ENCODE measurements around the gene PON3. TPM values are rescaled to one million over a fixed set of nuclear protein-coding genes. Genes with fewer than 3 reads are reported as not detected.
"Not testable (repeated sequence)": the region's sequence is repeated elsewhere in the genome, so short reads cannot be mapped to it uniquely, and the experiment has no call there.

Gene PON3
- polyA plus RNA-seq, 2 of the 4 experiments (the other 2 are of a cell fraction): 48.7 to 142 TPM

- no peak for TF ChIP-seq JUNB (IDR thresholded peaks at IDR 0.05)
- no peak for TF ChIP-seq USF2 (IDR thresholded peaks at IDR 0.05)
- no peak for TF ChIP-seq JUN (IDR thresholded peaks at IDR 0.05)
These were observed 6.7 kb downstream of the PON3 start (continued) for GRCh38 chr7:95389516-95389915.

GRCh38 chr7:95379457-95379856 lies 16.7 kb downstream of the PON3 start:
- not testable (repeated sequence) for FAIRE-seq
- 94% methylated on average over 9 of the region's 10 CpGs for WGBS (ENCODE audit: missing lambda C conversion rate)

GRCh38 chr7:95376632-95377400 lies 19.4 kb downstream of the PON3 start:
- ATAC-seq (no peak), DNase-seq (ENCODE audit: low read depth in 1 of 2, low spot score in 1 of 2) (no peak), FAIRE-seq (no peak)
- TF ChIP-seq RAD21 (conservative IDR thresholded peaks at IDR 0.05 in 1 of 2, IDR thresholded peaks at IDR 0.05 in 1 of 2) (no peak), HOXB5 (CRISPR knock-in tag; IDR thresholded peaks at IDR 0.05) (no peak), CHD2 (IDR thresholded peaks at IDR 0.05; ENCODE audit: low read length, partially characterized antibody) (no peak), ZC3H11A (IDR thresholded peaks at IDR 0.05) (no peak), KDM1A (IDR thresholded peaks at IDR 0.05; ENCODE audit: low read depth) (no peak), RNF2 (IDR thresholded peaks at IDR 0.05; ENCODE audit: borderline replicate concordance, low read depth) (no peak), TP53 (CRISPR knock-in tag; IDR thresholded peaks at IDR 0.05) (no peak), CBX2 (IDR thresholded peaks at IDR 0.05; ENCODE audit: borderline replicate concordance, low read depth) (no peak), ATOH8 (CRISPR knock-in tag; IDR thresholded peaks at IDR 0.05; ENCODE audit: low read depth) (no peak), NR3C1 (IDR thresholded peaks at IDR 0.05) (no peak)
- WGBS (ENCODE audit: missing lambda C conversion rate): 94% methylated on average over 14 of the region's 18 CpGs
- H3K27ac ChIP-seq: no peak overlapping the region
- no peak overlapping the region for H3K4me2 ChIP-seq
- POLR2A ChIA-PET: no interaction called here
- CTCF ChIA-PET: interaction anchor here (1.4 to 2.4 kb wide), 3 partner anchors 10 to 130 kb away, joined by 3 to 8 read pairs (median 7); partner anchors contain the start of gene PON3
- no peak overlapping the region for H3K4me3 ChIP-seq
- peaks cover 20% of the 10 kb centered on the region for H3K9me3 ChIP-seq
- H3K4me1 ChIP-seq: no peaks in the 10 kb centered on the region

More at GRCh38 chr7:95379457-95379856, 16.7 kb downstream of the PON3 start:
- H3K4me3 ChIP-seq; DNase-seq (ENCODE audit: low read depth in 1 of 2, low spot score in 1 of 2); H3K27ac ChIP-seq; ATAC-seq; H3K4me2 ChIP-seq; POLR2A ChIA-PET; H3K4me1 ChIP-seq; CTCF ChIA-PET: not testable (repeated sequence)
- peaks cover 23% of the 10 kb centered on the region for H3K9me3 ChIP-seq

- no peak overlapping the region for H3K4me2 ChIP-seq
- no peak overlapping the region for H3K27ac ChIP-seq
- peaks cover 20% of the 10 kb centered on the region for H3K9me3 ChIP-seq
- ATAC-seq (no peak), FAIRE-seq (no peak), DNase-seq (ENCODE audit: low read depth in 1 of 2, low spot score in 1 of 2) (no peak)
- TF ChIP-seq KDM5A (IDR thresholded peaks at IDR 0.05): no peak
- TF ChIP-seq BCL3 (IDR thresholded peaks at IDR 0.05): no peak
- no peak for TF ChIP-seq RNF2 (IDR thresholded peaks at IDR 0.05; ENCODE audit: borderline replicate concordance, low read depth)
- no peak for TF ChIP-seq ESRRA (IDR thresholded peaks at IDR 0.05; ENCODE audit: borderline replicate concordance, low read length)
- TF ChIP-seq FOSL2 (IDR thresholded peaks at IDR 0.05): no peak
- TF ChIP-seq FOSL2 (CRISPR knock-in tag; IDR thresholded peaks at IDR 0.05): no peak
- POLR2A ChIA-PET: no interaction called here
- H3K4me1 ChIP-seq: no peaks in the 10 kb centered on the region
- 90% methylated on average over 2 of the region's 2 CpGs for WGBS (ENCODE audit: missing lambda C conversion rate)
- H3K4me3 ChIP-seq: no peak overlapping the region
- CTCF ChIA-PET: interaction anchor here (1.2 kb wide), 2 partner anchors 20 to 109 kb away, joined by 3 to 4 read pairs; partner anchors contain the start of gene PON3
These were observed 20.5 kb downstream of the PON3 start for GRCh38 chr7:95375591-95376257.

All from A549 (cell line).